Activated CD8-positive, alpha-beta memory T cell treated with anti-CD3 and anti-CD28 coated beads for 48 hours (primary cell): ENCODE measurements around the gene BSCL2.
A peak's percentile ranks its signal among the peaks of the same experiment; 100 is the strongest.
"Not testable (repeated sequence)": the region's sequence is repeated elsewhere in the genome, so short reads cannot be mapped to it uniquely, and the experiment has no call there.

Source experiments
- DNase-seq, 3 experiments: peaks; one replicate each; pipeline ENCODE4 v3.0.0-alpha.2; 2020; ENCODE audit warnings: low read depth in 2 of 3, low spot score in 2 of 3

BSCL2 gene

DNA sequence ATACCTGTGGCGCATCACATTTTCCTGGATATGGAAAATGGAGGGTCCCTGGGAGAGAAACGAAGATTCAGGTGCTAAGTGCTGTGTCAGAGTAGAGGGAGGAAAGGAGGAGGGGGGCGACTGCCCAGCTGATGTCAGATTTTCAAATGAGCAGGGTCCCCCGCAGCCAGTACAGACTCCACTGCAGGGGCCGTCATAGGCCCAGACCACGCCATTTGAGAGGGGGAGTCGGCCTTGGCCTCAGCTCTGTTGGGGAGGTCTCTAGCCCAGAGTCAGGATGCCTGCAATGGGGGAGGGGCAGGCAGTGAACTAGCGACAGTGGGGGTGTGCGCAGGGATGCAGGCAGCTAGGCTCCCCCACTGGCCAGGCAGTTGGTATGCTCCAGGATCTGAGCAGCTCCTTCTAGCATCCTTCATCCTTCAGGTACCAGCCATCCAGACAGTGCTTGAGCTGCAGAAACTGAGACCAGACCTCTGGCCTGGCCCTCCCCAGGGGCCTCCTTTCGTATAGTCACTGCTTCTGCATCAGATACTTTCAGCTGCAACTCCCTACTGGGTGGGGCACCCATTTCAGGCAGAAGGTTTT, at the start of gene BSCL2, which contains the start of gene GNG3:
Gene BSCL2 (minus strand): TSS at position 148 of the 585 bp plus-strand sequence. CDS start 229 bp downstream, outside the sequence.
Gene GNG3 (plus strand): TSS at position 400 of the 585 bp plus-strand sequence. CDS start 620 bp downstream, outside the sequence.
- DNase-seq: no peak

DNA sequence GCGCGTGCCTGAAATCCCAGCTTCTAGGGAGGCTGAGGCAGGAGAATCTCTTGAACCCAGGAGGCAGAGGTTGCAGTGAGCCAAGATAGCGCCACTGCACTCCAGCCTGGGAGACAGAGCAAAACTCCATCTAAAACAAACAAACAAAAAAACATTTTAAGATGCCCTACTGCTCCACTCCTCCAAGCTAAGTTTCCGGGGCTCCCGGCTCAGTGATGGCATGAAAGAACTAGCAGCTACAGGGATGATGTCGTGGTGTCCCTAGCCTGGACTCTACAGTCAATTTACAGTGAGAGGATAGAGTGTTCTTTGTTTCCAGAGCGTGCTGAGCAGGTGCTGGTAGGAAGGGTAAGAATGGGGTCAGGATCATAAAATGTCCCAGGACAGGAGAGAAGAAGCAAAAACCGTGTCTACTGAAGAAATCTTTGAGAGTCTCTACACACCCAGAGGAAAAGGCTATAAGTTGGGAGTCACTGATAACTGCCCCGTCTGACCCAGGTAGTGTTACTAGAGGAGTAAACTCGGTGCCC, 47.9 kb upstream of the BSCL2 start:
- DNase-seq: no peak

DNA sequence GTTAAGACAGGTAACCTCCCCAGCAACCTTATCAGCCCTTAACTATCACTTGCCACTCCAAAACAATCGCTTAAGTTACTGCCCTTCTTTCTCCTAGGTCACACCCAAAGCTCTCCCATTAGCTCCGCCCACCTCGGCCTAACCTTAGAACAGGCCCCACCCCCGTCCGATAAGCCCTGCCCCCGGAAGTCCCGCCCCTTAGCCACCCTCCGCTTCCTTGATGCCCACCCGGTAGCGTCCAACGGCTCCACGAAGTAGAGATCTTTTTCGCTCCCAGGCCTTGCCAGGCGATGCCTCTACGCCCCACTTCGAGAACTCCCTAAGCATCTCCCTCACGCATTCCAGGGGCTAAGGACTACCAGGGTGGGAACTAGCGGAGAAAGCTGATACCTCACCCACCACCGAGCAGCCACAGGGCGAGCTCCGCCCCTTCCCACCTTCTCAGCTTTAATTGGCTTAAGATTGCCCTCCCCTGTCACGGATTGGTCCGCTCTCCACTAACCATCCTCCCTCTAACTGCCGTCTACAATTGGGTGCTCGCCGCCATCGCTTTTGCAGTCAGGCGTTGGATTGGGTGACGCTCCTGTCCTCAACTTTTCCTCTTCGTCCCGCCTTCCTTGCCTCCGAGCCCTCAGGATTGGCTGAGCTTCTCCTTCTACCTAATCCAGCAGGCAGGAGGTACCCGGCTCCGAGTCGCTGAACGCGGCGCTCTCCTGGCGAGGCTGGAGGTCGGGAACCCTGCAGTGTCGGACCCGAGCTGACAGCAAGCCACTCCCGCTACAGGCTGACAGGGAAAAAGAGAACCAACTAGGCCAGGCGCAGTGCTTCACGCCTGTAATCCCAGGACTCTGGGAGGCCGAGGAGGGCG, 46.7 kb upstream of the BSCL2 start, which contains the start of gene ZBTB3:
Gene ZBTB3 (minus strand): TSS at position 425 of the 868 bp plus-strand sequence. CDS start 496 bp downstream, outside the sequence.
- peak; percentile 84 to 94 (median 93) for DNase-seq

DNA sequence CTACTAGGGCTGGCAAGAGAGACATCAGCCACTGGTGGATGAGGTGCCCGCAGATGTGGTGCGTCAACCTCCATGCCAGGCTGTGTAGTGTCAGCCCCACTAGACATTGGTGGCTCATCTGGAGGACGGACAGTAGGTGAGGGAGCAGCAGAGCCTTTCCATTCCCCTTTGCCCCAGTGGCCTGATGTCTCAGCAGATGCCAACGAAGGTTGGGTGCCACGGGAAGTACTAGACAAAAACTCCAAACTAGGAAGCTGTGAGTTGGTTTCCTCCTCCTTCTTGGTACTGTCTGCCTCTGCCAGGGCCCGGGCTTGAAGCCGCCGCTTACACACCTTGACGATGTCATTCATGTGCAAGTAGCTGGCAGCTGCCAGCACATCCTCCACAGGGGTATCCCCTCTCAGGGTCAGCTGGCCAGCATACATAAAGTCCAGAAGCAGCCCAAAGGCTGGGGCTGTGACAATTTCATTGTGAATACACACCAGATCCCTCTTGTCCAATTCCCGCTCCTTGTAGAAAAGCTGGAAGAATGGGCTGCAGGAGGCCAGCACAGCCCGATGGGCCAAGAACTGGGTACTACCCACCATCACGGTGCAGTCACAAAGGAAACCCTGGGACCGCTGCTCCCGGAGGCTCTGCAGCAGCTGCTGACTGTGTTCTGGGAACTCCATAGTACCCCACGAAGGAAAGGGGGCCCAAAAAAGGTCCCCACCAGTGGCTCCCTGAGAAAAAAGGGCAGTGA, 45.9 kb upstream of the BSCL2 start:
- no peak for DNase-seq

DNA sequence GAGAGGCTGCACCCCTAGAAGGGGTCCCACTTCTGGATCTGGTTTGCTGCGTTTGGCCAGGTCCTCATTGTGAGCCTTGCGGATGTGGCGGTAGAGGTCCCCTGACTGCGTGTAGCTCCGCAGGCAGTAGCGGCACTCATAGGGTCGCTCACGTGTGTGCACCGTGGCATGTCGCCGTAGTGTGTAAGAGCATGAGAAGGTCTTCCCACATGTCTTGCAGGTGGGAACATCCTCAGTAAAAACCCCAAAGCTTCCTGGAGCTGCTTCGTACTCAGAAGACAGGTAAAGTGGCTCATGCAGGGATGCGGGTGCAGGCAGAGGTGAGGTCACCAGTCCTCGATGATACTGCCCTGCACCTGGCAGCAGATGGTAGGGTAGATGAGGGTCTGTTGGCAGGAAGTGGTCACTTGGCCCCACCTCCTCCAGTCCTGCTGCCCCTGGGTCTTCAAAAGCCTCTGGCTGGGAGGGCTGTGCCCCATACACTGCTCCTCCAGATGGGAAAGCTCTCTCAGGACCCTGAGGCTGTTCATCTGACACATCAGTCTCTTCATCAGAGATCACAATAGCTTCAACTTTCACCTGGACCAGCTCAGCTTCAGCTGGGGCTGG, 45.1 kb upstream of the BSCL2 start:
- DNase-seq: no peak

DNA sequence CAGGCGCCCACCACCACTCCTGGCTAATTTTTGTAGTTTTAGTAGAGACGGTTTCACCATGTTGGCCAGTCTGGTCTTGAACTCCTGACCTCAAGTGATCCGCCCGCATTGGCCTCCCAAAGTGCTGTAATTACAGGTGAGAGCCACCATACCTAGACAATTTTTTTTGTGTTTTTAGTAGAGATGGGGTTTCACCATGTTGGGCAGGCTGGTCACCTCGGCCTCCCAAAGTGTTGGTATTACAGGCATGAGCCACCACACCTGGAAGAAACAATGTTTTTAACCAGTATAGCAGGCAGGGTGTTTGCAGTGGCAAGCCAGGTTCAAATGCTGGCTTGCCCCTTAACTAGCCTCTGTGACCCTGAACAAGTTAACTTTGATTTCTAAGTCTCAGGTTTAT, 42.7 kb upstream of the BSCL2 start:
- not testable (repeated sequence) for DNase-seq

DNA sequence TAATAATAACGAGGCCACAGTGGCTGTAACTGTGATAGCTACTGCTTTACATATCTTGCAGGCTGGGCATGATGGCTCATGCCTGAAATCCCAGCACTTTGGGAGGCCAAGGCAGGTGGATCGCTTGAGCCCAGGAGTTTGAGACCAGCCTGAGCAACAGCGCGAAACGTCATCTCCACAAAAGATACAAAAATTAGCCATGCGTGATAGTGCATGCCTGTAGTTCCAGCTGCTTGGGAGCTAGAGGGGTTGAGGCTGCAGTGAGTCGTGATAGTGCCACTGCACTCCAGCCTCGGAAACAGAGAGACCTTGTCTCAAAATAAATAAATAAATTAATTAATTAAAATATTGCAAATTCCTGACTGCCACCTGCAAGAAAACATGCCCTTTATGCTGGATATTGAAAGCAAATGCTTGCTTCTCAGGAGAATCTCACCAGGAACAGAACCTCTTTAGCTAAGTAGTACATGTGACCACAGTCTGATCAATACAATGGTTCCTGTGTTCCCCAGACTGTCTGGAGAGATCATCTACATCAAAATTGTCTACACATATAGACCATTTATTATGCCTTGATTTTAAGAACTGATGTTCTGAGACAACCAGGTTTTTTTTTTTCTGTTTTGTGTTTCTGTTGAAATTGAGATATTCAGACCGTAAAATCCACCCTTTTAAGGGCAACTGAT, 40.4 kb upstream of the BSCL2 start:
- DNase-seq: no peak

DNA sequence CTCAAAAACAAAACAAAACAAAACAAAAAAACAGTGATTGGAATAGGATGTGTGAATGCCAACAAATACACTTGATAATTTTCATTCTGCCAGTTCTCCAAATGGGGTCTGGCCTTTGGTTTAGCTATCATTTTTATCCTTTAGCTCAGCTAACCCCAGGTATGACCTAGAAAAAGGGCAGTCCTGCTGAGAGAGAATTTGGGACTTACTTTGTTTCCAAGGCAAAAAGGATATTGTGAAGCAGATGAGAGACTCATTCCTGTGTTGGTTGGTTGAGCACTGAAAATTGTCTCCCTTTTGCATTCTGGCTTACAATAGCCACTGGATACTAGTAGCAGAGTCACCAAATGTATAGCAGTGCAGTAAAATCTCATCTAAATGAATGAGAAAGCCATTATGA, 30.0 kb upstream of the BSCL2 start:
- DNase-seq: no peak

DNA sequence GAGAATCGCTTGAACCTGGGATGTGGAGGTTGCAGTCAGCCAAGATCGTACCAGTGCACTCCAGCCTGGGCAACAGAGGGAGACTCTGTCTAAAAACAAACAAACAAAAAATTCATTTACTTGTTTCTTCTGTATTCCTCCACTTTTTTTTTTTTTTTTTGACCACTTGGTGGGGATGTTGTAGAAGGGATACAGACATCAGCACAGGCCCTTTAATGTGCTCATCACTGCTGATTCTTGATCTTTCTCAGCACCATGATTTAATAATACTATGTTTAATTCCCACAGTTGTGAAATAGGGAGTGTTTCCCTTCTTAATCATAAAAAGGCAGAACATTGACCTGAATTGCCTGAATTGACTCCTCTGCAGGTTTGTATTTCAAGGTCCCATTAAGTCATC, 25.6 kb upstream of the BSCL2 start:
- DNase-seq: no peak

DNA sequence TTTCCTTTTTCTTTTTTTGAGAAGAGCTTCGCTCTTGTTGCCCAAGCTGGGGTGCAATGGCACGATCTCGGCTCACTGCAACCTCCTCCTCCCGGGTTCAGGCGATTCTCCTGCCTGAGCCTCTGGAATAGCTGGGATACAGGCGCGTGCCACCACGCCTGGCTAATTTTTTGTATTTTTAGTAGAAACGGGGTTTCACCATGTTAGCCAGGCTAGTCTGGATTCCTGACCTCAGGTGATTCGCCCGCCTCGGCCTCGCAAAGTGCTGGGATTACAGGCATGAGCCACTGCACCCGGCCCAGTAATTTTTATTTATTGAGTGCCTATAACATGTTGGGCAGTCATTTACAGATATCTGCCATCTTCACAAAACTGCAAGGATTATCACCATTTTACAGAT, 22.9 kb upstream of the BSCL2 start:
- not testable (repeated sequence) for DNase-seq

DNA sequence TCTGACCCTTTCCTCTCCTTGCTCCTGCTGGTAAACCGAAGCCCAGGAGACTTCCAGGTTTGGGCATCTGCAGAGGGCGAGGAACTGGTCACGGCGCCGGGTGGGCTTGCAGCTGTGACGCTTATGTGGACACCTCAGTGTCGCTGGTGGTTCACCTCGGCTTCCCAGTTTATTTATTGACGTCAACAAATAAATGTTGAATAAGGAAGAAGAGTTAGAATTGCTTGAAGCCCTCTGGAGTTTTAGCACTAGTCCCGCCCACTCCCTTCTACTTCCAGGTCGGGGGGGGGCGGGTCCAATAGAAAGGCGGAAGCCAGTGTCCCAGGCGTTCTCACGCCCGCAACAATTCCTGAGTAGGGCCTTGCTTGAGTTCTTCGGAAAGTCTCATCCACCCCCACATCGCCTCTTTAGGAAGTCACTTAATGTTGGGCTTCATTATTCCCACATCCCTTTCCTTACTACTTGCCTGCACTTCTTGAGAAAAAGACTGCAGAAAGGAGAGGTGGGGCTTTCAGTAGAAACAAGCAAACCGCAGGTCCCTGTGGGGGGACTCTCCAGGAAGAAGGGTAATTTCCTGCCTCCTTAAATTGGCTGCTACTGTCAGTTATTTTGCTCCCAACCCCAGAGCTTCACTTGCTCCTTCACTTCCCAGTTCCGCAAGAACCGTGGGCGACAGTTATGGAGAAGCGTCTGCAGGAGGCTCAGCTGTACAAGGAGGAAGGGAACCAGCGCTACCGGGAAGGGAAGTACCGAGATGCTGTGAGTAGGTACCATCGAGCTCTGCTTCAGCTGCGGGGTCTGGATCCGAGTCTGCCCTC, 21.2 kb upstream of the BSCL2 start, which contains the start of gene TTC9C:
Gene TTC9C (plus strand): TSS at position 316 of the 818 bp plus-strand sequence. CDS start 363 bp downstream, at position 679.
- peak; percentile 54 to 67 (median 61) for DNase-seq

DNA sequence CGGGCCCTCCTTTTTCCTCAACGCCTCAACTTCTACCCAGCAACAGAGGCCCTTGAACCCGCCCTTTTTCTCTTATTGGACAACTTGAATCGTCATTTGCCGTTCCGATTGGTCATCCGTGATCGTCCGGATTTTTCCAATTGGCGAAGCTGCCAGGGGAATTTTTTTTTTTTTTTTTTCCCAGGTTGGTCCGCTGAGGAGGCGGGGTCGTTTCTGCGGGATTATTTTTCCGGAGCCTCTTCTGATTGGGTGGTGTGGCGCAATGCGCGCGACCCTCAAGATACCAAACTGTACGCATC, 20.6 kb upstream of the BSCL2 start:
- peak in 2 of 3 experiments; percentile 44 to 61 for DNase-seq

DNA sequence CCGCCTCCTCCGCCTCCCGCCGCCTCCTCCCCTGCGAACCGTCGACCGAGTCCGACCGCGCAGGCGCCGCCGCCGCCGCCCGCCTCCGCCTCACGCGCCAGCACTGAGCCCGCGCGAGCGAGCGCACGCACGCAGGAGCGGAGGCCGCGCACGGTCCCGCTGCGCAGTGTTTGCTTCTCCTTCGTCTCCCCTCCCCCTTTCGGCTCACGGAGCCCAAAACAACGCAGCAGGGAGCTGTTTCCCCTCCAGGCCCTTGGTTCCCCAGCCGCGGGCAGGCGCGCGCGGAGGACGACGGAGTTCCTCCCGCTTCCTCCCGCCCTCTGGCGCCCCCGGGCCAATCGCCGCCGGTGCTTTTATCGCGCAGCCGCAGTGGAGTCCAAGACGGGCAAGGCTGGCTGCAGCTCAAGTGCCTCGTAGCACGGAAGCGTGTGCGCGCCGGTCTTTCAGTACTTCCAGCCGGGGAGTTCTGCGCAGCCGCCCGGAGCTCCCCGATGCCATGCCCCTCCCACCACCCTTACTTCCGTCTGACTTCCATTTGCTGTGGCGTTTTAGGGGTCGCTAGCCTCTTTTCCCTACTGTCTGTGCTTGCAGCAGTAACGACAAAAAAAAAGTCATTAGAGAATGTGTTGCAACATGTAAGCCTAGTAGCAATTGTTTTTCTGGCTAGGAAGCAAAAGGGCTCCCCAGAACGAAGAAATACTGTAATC, 20.1 kb upstream of the BSCL2 start, which contains the start of gene HNRNPUL2:
Gene HNRNPUL2 (minus strand): TSS at position 293 of the 707 bp plus-strand sequence. CDS start 301 bp downstream, outside the sequence.
- peak; percentile 91 to 99 (median 93) for DNase-seq

DNA sequence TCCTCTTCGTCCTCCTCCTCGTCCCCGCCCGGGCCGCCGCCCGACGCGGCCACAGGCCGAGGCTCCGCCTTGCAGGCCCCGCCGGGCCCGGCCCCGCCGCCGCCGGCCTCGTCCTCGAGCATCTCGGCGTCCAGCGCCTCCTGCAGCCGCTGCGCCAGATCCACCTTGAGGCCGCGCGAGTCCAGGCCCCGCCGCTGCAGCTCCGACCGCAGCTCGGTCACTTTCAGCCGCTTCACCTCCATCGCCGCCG, 19.6 kb upstream of the BSCL2 start:
- DNase-seq: no peak

DNA sequence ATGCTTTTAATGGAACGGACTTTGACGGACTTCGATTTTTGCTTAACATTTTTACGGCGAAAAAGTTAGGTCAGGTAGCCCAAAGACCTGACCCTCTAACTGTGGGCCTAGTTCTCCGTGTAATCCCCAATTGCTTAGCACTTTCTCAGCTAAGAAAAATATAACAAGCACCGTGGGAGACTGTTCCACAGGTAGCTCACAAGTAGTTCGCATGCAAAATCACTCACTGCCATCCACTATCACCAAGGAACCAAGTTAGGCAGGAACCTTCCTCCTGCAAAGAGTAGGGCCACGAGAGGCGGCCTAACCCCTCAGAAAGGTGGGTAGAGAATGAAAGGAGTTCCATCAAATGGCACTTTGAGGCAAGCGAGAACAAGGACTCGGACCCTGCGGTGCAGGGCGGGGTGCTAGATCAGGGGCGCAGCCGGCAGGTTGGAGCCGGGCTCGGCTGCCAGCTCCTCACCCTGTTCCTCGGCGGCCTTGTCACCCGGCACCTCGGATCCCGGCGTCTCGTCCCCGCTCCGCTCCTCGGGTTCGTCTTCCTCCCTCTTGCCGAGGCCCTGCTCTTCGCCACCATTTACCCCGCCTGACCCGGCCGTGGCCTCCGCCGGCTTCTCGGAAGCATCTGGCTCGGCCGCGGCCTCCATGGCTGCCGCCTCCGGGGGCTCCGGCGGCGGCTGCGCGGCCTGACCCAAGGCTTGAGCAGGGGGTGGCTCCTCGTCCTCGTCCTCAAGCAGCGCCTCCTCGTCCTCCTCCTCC, 19.1 kb upstream of the BSCL2 start:
- DNase-seq: no peak

DNA sequence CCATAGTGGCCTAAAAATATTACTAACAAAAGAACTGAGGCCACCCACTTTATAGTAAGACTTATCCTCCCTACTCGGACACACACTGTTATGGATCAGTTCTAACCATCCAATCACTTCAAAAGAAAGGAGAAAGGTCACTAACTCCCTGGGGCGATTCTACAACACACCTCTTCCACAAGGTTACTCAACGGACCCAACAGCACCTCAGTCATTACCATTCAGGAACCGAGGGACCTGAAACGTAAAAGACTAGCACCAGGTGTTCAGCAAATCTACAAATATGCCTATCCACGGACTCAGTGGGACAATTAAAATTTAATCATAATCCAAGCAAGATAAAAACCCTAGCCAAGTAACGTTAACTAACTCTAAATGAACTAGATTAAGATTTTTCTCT, 18.4 kb upstream of the BSCL2 start:
- no peak for DNase-seq

DNA sequence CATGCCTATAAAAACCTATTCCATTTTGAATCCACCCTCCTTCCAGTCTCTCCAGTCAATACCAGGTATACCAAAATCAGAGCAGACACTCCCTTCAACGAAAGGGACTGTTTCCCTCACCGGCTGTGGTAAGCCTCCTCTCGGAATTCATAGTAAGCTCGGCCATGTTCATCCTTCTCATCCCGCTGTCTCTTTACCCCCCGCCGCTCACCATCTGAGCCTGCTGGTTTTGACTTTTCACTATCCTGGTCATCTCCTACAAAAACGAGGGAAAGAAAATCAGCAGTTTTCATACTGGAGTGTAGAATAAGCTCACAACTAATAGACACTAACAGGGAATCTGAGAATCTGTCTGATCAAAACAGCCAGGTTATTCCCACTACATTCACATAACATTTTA, 16.9 kb upstream of the BSCL2 start:
- DNase-seq: no peak

DNA sequence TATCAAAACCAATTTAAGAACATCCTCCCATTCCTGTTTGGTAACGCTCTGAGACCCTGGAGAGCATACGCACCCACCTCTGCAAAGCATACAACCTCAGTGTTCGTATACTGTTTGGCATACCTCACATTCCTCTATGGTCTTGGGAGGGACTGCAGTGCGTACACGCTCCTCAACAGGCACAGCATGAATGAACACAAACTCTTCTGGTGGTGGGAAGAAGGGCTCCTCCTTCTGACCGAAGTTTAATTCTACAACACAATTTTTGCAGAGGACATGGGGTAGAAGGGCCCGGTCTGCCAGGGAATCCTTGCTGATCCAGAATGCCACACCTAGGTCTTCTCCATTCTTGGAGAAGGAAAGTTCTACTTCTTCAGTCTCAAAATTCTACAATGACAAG, 14.8 kb upstream of the BSCL2 start:
- DNase-seq: no peak
